ENCODE measurements around the gene POLD2. TPM values are rescaled to one million over a fixed set of nuclear protein-coding genes. Genes with fewer than 3 reads are reported as not detected.

Gene POLD2
- total and polyA plus RNA-seq, 2 of the 8 experiments (the other 6 are each of a cell fraction or from before 2014, with no cell fraction given), result 148 to 214 TPM

DNA sequence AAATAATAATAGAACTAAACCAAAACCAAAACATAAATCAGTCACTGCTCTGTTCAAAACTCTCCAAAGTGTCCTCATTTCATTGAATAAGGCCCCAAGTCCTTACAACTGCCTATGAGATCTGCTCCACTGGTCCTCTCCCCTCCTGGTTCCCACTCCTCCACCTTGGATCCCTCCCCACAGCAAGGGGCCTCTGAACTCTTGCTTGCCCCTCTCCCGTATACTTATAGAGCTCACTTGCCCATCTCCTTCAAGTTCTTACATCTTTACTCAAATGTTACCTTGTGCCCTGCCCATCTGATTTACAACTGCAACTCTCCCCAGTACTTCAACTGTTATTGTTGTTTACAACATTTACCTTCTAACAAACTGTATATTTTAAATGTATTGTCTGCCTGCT is 819 bp downstream of the POLD2 start:
- Histone ChIP-seq H3K27me3 (replicated peaks in 1 of 4; ENCODE audit: control insufficient read depth in 3 of 4, extremely low read depth in 1 of 4, insufficient read depth in 3 of 4, low read length in 3 of 4) (peaks cover 0 to 4% (median 0%) of the 10 kb centered on the region in 4 experiments; a peak in 3 of 7 replicates), H3K79me2 (ENCODE audit: control insufficient read depth in 1 of 2, insufficient read depth in 2 of 2, low read length in 2 of 2) (peaks cover 3 to 16% of the 10 kb centered on the region in 2 experiments; a peak in 3 of 4 replicates), H2AFZ (ENCODE audit: low read length) (no peak overlapping the region), H3K79me1 (ENCODE audit: low read depth, low read length) (peaks cover 10% of the 10 kb centered on the region), H2BK20ac (ENCODE audit: low read length) (no peak overlapping the region), H2BK15ac (ENCODE audit: low read length) (no peak overlapping the region), H2AK5ac (ENCODE audit: low read depth, low read length) (0 out of 2 replicates have a peak overlapping the region, but pooled peaks have one; percentile 93), H3K9me3 (ENCODE audit: insufficient read depth in 2 of 2, low read depth in 1 of 2, low read length in 1 of 2) (no peaks in the 10 kb centered on the region), H2BK5ac (ENCODE audit: low read depth, low read length) (no peak overlapping the region), H3K23ac (ENCODE audit: insufficient read length) (no peak overlapping the region), H2BK120ac (replicated peaks; ENCODE audit: low read depth, low read length) (no peak overlapping the region), H3K9ac (replicated peaks in 1 of 4; ENCODE audit: extremely low read depth in 1 of 4, low read depth in 3 of 4, low read length in 3 of 4) (peak overlapping the region in 2 of 4 experiments; percentile 15 to 78; a peak in 3 of 7 replicates), H4K91ac (replicated peaks; ENCODE audit: insufficient read length, low read length) (no peak overlapping the region), H4K8ac (ENCODE audit: extremely low read depth, insufficient read depth, low read length) (no peak overlapping the region), H3K4me1 (replicated peaks in 1 of 4; ENCODE audit: control insufficient read depth in 3 of 4, insufficient read depth in 4 of 4, low read length in 3 of 4) (peaks cover 0 to 7% (median 3%) of the 10 kb centered on the region in 4 experiments; a peak in 4 of 7 replicates), H3K23me2 (ENCODE audit: low read depth, low read length) (peaks cover 9% of the 10 kb centered on the region), H3K27ac (ENCODE audit: low read depth, low read length) (no peak overlapping the region), H3K14ac (ENCODE audit: insufficient read length) (no peak overlapping the region), H3K56ac (replicated peaks; ENCODE audit: insufficient read length, low read depth, low read length) (no peak overlapping the region), H3K4ac (replicated peaks; ENCODE audit: insufficient read length, low read depth, low read length) (no peak overlapping the region), H3K4me3 (ENCODE audit: extremely low read depth in 1 of 4, insufficient read depth in 2 of 4, low read depth in 3 of 4, low read length in 4 of 4) (peak overlapping the region; percentile 69 to 85 (median 76)), H2BK12ac (ENCODE audit: low read depth, low read length) (no peak overlapping the region), H3K36me3 (ENCODE audit: control insufficient read depth in 2 of 4, insufficient read depth in 4 of 4, low read length in 3 of 4) (peaks cover 10 to 38% (median 17%) of the 10 kb centered on the region in 4 experiments; a peak in 6 of 8 replicates), H3K18ac (ENCODE audit: extremely low read depth, low read length) (no peak overlapping the region), H3K4me2 (ENCODE audit: insufficient read depth in 1 of 2, low read depth in 2 of 2, low read length in 2 of 2) (peak overlapping the region; percentile 78 to 79), H4K20me1 (replicated peaks in 1 of 2; ENCODE audit: control insufficient read depth in 1 of 2, insufficient read depth in 2 of 2, low read length in 2 of 2) (peaks cover 4 to 6% of the 10 kb centered on the region in 2 experiments), H4K5ac (ENCODE audit: insufficient read length, low read depth, low read length) (no peak overlapping the region)
- ChIA-PET POLR2A (ENCODE audit: partially characterized antibody) (interaction anchor here (0.9 to 5.4 kb wide), 15 partner anchors 8 to 79 kb away, joined by 3 to 50 read pairs (median 5); partner anchors contain the start of gene PGAM2), CTCF (ENCODE audit: partially characterized antibody) (interaction anchor here (0.8 to 6.2 kb wide), 10 partner anchors 8 to 103 kb away, joined by 3 to 27 read pairs (median 4); no protein-coding TSS in a partner anchor)
- no peak for FAIRE-seq
- WGBS, 2 experiments (ENCODE audit: extremely low coverage in 1 of 2, insufficient coverage in 1 of 2, insufficient read length in 1 of 2, insufficient replicate concordance in 2 of 2, low coverage in 1 of 2, low lambda C conversion rate in 2 of 2, missing lambda C conversion rate in 1 of 2), result 46% methylated on average over 1 of the region's 1 CpG; no CpG with 5 or more reads in 1 of the 2 experiments
- DNase-seq (ENCODE audit: low read depth in 1 of 2, low spot score in 2 of 2), result no peak
- TF ChIP-seq, protein P1, sequence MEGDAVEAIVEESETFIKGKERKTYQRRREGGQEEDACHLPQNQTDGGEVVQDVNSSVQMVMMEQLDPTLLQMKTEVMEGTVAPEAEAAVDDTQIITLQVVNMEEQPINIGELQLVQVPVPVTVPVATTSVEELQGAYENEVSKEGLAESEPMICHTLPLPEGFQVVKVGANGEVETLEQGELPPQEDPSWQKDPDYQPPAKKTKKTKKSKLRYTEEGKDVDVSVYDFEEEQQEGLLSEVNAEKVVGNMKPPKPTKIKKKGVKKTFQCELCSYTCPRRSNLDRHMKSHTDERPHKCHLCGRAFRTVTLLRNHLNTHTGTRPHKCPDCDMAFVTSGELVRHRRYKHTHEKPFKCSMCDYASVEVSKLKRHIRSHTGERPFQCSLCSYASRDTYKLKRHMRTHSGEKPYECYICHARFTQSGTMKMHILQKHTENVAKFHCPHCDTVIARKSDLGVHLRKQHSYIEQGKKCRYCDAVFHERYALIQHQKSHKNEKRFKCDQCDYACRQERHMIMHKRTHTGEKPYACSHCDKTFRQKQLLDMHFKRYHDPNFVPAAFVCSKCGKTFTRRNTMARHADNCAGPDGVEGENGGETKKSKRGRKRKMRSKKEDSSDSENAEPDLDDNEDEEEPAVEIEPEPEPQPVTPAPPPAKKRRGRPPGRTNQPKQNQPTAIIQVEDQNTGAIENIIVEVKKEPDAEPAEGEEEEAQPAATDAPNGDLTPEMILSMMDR (IDR thresholded peaks at IDR 0.05; ENCODE audit: control extremely low read depth in 1 of 3, insufficient read depth in 1 of 3, low read depth in 1 of 3, low read length in 3 of 3), result no peak
- TF ChIP-seq SAP30 (IDR thresholded peaks at IDR 0.05; ENCODE audit: insufficient read depth, insufficient replicate concordance, low read length), result no peak
- TF ChIP-seq POLR2A (IDR thresholded peaks at IDR 0.05; ENCODE audit: control extremely low read depth in 1 of 2, low read depth in 2 of 2, low read length in 2 of 2), result no peak
- TF ChIP-seq EP300 (IDR thresholded peaks at IDR 0.05; ENCODE audit: borderline replicate concordance in 1 of 2, low read depth in 2 of 2, low read length in 2 of 2), result no peak
- TF ChIP-seq KDM4A (IDR thresholded peaks at IDR 0.05; ENCODE audit: low read depth, low read length, severe bottlenecking), result no peak

Data from H1 (cell line).